Activated CD4-positive, alpha-beta T cell treated with anti-CD3 and anti-CD28 coated beads, Interleukin-2, amount 10 ng/mL, durations not matched to agents 24 days and 14 days (primary cell): ENCODE results near the gene PTDSS2. TPM values are rescaled to one million over a fixed set of nuclear protein-coding genes. Genes with fewer than 3 reads are reported as not detected.

ENCODE experiments used
- DNase-seq: peaks from one replicate; pipeline ENCODE4 v3.0.0; 2022
- H3K27ac Mint-ChIP-seq: one replicate; pipeline ENCODE4 v1.8.0; 2022; ENCODE audit warnings: mild to moderate bottlenecking, mixed read lengths
- H3K27me3 Mint-ChIP-seq: one replicate; pipeline ENCODE4 v1.8.0; 2022; ENCODE audit warnings: mixed read lengths
- H3K36me3 Mint-ChIP-seq: one replicate; pipeline ENCODE4 v1.8.0; 2022; ENCODE audit warnings: low read depth, mild to moderate bottlenecking, mixed read lengths
- H3K4me1 Mint-ChIP-seq: one replicate; pipeline ENCODE4 v1.8.0; 2021; ENCODE audit warnings: mixed read lengths
- H3K4me3 Mint-ChIP-seq: one replicate; pipeline ENCODE4 v1.8.0; 2022; ENCODE audit warnings: mild to moderate bottlenecking, moderate library complexity, mixed read lengths
- H3K9me3 Mint-ChIP-seq: one replicate; pipeline ENCODE4 v1.8.0; 2021; ENCODE audit warnings: mixed read lengths
- intact Hi-C: fragments of 100-400 bp; cut with micrococcal nuclease; formaldehyde crosslinking; loops from one replicate; pipeline ENCODE4 v1.15.1; 2023
- total RNA-seq: library from RNA; stranded (reverse); gene quantifications from 2 replicates; pipeline ENCODE4 v1.2.3, GENCODE V29; 2022

PTDSS2 gene
- total RNA-seq, 1 donor from 2014 or later, result 31.0 TPM

DNA sequence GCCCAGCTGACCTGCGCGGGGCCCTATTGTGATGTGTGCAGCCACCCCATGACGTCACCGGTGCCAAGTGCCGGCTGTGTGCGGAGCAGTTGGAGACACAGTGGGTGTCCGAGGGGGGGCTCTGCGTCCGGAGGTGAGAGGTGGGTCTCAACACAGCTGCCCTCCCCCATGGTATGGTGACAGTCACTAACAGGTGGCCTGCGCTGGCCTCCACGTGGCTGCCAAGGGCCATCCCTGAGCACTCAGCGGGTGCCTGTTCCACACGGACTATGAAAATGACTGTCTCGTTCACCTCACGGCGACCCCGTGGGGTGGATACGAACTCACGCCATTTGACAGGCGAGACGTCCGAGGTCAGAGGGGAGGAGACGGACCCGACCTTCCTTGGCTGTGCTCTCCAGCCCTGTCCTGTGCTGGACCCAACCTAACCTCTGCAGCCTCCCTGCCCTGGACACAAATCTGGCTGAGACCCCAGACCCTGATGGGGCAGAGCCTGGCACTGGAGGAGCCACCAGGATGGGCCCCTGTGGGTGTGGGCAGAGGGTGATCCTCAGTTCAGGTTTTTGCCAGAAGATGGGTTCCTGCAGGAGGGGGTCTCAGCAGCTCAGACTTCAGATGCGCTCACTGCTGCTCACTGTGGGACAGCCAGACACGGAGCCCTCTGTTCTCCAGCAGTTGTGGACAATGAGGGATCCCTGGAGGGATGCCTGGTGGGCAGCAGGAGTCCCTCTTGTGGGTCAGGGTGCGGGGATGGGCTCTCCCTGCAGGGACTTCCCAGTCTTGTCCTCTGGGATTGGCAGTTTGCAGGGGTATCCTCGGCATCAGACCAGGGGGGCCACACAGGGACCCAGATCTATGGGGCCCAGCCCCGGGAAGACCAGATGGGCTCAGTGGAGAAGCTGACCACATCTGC is 79.0 kb downstream of the PTDSS2 start:
- H3K9me3 Mint-ChIP-seq, result no peaks in the 10 kb centered on the region
- no peaks in the 10 kb centered on the region for H3K27me3 Mint-ChIP-seq
- H3K27ac Mint-ChIP-seq, result no peak overlapping the region
- DNase-seq, result no peak
- no peak overlapping the region for H3K4me3 Mint-ChIP-seq
- peaks cover 3% of the 10 kb centered on the region for H3K4me1 Mint-ChIP-seq
- intact Hi-C loops, result no loop called here
- H3K36me3 Mint-ChIP-seq, result peaks cover 8% of the 10 kb centered on the region

DNA sequence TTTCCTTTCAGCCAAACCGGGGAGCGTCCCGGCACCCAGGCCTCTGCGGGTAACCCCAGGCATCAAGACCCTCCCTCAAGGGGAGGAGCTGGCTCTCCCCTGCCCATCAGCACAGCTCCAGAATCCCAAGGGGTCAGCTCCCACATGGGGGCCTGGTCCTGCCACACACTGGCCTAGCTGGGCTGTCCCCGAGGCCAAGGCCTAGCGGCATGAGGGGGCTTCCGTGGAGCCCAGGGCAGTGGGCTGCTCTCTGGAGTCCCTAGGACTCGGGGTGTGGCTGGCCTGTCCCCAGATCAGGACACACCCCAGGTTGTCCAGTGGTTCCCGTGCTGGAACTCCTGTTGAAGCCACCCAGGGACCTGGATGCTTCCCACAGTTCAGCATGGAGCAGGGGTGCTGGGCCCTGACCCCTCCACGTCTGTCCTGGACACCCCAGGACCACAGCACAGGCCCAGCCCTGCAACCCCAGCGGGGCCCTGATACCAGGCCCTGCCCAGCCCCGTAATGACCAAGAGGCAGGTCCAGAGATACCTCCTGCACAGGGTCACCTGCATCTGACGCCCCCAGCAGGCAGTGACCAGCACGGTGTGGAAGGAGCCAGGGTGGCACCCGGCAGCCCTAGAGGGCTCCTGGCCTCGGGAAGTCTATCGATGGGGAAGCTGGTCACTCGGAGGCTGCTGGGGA is 79.8 kb downstream of the PTDSS2 start:
- H3K27ac Mint-ChIP-seq, result no peak overlapping the region
- intact Hi-C loops, result no loop called here

DNA sequence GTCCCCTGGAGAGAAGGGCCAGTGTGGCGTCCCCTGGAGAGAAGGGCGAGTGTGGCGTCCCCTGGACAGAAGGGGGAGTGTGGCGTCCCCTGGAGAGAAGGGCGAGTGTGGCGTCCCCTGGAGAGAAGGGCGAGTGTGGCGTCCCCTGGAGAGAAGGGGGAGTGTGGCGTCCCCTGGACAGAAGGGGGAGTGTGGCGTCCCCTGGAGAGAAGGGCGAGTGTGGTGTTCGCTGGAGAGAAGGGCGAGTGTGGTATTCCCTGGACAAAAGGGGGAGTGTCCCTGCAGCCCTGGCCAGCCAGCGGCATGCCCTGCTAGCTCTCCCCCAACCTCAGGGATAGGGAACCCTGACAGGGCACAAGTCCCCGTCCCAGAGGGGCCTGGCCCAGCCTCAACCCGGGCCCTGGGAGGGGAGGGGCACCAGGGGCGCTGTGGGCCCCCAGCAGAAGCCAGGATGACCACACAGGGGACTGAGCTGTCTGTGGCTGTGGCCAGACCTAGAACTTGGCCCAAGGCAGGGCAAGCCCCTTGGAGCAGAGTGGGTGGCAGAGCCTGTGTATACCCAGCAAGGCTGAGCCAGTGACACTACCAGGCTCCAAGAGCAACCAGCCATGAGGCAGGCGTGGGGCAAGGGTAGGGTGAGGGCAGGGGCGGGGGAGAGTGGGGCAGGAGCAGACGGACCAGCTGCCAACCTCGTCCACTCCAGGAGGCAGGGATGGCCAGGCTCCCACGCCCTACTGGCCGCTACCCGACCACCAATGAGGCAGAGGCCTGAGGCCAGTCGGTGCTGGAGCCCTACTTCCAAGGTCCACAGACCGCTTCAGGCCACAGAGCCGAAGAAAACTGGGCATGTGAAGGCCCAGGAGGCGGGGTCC is 81.1 kb downstream of the PTDSS2 start:
- peaks cover 9% of the 10 kb centered on the region for H3K36me3 Mint-ChIP-seq
- no peaks in the 10 kb centered on the region for H3K27me3 Mint-ChIP-seq
- no peak overlapping the region for H3K27ac Mint-ChIP-seq
- H3K4me3 Mint-ChIP-seq, result no peak overlapping the region
- no peak for DNase-seq
- peaks cover 5% of the 10 kb centered on the region for H3K4me1 Mint-ChIP-seq
- H3K9me3 Mint-ChIP-seq, result no peaks in the 10 kb centered on the region
- intact Hi-C loops, result no loop called here

More for the DNA sequence above, 79.8 kb downstream of the PTDSS2 start:
- peaks cover 4% of the 10 kb centered on the region for H3K4me1 Mint-ChIP-seq
- DNase-seq, result no peak
- H3K9me3 Mint-ChIP-seq, result no peaks in the 10 kb centered on the region
- peaks cover 8% of the 10 kb centered on the region for H3K36me3 Mint-ChIP-seq
- no peaks in the 10 kb centered on the region for H3K27me3 Mint-ChIP-seq
- H3K4me3 Mint-ChIP-seq, result no peak overlapping the region

DNA sequence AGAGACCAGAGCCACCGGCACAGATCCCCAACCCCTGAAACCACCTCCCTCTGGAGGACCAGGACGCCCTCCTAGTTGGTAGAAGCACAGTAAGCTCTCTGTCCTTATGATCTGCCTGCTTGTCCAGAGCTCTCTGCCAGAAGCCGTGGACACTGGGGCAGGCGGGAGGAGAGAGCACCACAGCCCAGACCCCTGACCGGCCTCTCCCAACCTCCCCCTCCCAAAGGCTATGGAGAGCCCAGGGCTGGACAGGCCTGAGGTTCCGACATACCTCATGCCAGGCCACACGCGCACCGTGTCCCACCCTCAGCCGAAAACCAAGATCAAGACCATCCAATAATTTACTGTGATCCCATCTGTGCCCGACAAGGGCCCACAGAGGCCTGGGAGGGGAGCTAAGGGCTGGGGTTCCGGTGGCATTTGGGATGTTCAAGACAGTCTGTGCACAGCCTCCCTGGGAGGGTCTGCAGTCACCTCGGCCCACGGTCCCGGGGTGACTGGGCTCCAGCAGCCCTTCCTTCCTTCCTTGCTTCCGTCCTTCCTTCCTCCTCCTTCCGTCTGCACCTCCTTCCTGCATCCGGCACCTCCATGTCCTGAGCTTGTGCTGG is 81.9 kb downstream of the PTDSS2 start:
- Mint-ChIP-seq H3K4me3 (no peak overlapping the region), H3K4me1 (peaks cover 8% of the 10 kb centered on the region), H3K9me3 (no peaks in the 10 kb centered on the region), H3K27ac (no peak overlapping the region), H3K36me3 (peaks cover 10% of the 10 kb centered on the region), H3K27me3 (no peaks in the 10 kb centered on the region)
- intact Hi-C loops, result no loop called here
- DNase-seq, result no peak

GRCh38 chr11:532527-532985 is 82.5 kb downstream of the PTDSS2 start:
- Mint-ChIP-seq H3K27me3 (no peaks in the 10 kb centered on the region), H3K4me3 (no peak overlapping the region), H3K9me3 (no peaks in the 10 kb centered on the region), H3K4me1 (peaks cover 10% of the 10 kb centered on the region), H3K27ac (no peak overlapping the region), H3K36me3 (peaks cover 10% of the 10 kb centered on the region)
- no peak for DNase-seq
- intact Hi-C loops, result no loop called here

DNA sequence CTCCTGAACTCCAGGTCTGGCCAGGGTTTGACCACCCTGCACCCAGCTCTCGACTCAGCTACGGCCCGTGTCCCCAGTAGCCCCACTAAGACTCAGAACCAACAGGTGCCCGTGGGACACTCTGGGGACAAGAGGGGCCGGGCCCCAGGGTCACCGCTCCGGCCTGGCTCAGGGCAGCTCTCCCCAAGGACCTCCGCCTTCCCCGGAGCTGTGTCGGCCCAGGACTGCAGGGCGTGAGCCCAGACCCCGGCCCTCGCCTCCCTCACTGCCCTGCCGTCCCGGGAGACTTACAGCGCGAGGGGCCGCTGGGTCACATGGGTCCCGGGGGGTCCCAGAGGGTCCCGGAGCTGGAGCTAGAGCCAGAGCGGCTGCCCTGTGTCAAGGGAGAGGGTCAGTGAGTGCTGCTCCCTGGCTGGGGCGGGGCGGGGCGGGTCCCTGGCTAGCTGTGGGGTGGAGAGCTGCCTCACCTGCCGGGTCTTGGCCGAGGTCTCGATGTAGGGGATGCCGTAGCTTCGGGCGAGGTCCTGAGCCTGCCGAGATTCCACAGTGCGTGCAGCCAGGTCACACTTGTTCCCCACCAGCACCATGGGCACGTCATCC is 83.0 kb downstream of the PTDSS2 start:
- no peaks in the 10 kb centered on the region for H3K9me3 Mint-ChIP-seq
- peaks cover 10% of the 10 kb centered on the region for H3K36me3 Mint-ChIP-seq
- H3K27ac Mint-ChIP-seq, result no peak overlapping the region
- peaks cover 15% of the 10 kb centered on the region for H3K4me1 Mint-ChIP-seq
- no peaks in the 10 kb centered on the region for H3K27me3 Mint-ChIP-seq
- intact Hi-C loops, result no loop called here
- DNase-seq, result no peak
- H3K4me3 Mint-ChIP-seq, result no peak overlapping the region

- DNase-seq, result no peak
- Mint-ChIP-seq H3K27me3 (no peaks in the 10 kb centered on the region), H3K4me1 (peaks cover 15% of the 10 kb centered on the region), H3K27ac (no peak overlapping the region), H3K9me3 (no peaks in the 10 kb centered on the region), H3K4me3 (peak overlapping the region; percentile 80), H3K36me3 (peaks cover 10% of the 10 kb centered on the region)
- intact Hi-C loops, result no loop called here
Observed at GRCh38 chr11:533586-534395, 83.7 kb downstream of the PTDSS2 start.

- H3K9me3 Mint-ChIP-seq, result no peaks in the 10 kb centered on the region
- peaks cover 10% of the 10 kb centered on the region for H3K36me3 Mint-ChIP-seq
- peak; percentile 78 for DNase-seq
- H3K27me3 Mint-ChIP-seq, result no peaks in the 10 kb centered on the region
- H3K4me3 Mint-ChIP-seq, result peak overlapping the region; percentile 80
- intact Hi-C loops, result loop anchor here (1.0 to 5.0 kb wide), 2 partner anchors 16 to 163 kb away; partner anchors contain the start of genes DEAF1 and TMEM80
- peaks cover 15% of the 10 kb centered on the region for H3K4me1 Mint-ChIP-seq
- no peak overlapping the region for H3K27ac Mint-ChIP-seq
Observed at GRCh38 chr11:534396-535209, 84.5 kb downstream of the PTDSS2 start.

- intact Hi-C loops, result loop anchor here (1.0 to 5.0 kb wide), 2 partner anchors 17 to 162 kb away; partner anchors contain the start of genes DEAF1 and TMEM80
- peaks cover 15% of the 10 kb centered on the region for H3K4me1 Mint-ChIP-seq
- no peak overlapping the region for H3K27ac Mint-ChIP-seq
- no peak for DNase-seq
- H3K9me3 Mint-ChIP-seq, result no peaks in the 10 kb centered on the region
- H3K4me3 Mint-ChIP-seq, result no peak overlapping the region
- H3K27me3 Mint-ChIP-seq, result no peaks in the 10 kb centered on the region
- H3K36me3 Mint-ChIP-seq, result peaks cover 10% of the 10 kb centered on the region
Observed at GRCh38 chr11:535210-535518, 85.1 kb downstream of the PTDSS2 start.

DNA sequence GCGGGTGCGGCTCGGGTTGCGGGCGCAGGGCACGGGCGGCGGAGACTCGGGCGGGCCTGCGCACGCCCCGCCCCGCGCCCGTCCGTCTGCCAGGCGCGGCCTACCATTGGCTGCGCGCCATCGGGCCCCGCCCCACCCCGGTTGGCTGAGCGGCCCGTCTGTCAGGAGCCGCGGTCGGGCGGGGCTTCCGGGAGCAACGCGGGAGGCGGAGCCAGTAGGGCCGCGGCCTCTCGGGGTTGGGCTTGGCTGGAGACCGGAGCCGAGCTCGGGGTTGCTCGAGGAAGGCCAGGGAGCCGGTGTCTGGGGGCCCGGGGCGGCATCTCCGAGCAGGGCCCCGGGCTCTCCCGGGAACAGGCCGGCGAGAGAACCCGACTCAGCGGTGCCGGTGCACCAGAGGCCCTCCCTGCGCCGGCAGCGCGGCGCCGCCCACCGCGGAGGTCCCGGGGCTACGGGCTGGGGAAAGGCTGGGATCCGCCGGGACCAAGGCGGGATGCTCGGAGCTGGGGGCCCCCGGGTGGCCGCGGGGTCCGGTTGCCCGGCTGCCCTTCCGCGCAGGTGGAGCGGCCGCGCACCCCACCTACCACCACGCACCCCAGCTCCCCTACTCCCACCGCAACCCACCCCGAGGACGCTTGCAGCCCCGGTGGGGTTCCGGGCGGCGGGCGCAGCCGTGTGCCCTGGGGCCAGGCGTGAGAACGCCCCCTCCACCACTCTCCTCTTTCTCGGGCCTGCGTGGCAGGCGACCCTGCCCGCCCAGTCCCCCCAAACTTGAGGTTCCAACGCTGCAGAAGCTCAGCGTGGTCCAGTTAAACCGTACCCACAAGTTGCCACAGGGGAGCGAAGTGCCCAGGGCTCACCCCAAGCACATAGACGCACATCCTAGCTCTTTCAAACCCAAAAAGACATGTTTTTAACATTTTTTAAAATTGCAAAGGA is 85.7 kb downstream of the PTDSS2 start, which contains the start of gene HRAS:
HRAS (minus strand) TSS at position 58 of the 936 bp plus-strand sequence.
- H3K27me3 Mint-ChIP-seq, result no peaks in the 10 kb centered on the region
- no peaks in the 10 kb centered on the region for H3K9me3 Mint-ChIP-seq
- peak within 1 kb of the TSS; percentile 89 for H3K4me3 Mint-ChIP-seq
- intact Hi-C loops, result loop anchor here (1.0 to 5.0 kb wide), 3 partner anchors 17 to 162 kb away; partner anchors contain the start of genes DEAF1 and TMEM80
- peak within 1 kb of the TSS; percentile 83 for H3K27ac Mint-ChIP-seq
- DNase-seq, result peak; percentile 99
- peaks cover 10% of the 10 kb centered on the region for H3K36me3 Mint-ChIP-seq
- H3K4me1 Mint-ChIP-seq, result peaks cover 15% of the 10 kb centered on the region
